Retinal pigment epithelial cell (primary cell): ENCODE results near the gene WNT7A.
"Not testable (repeated sequence)": the region's sequence is repeated elsewhere in the genome, so short reads cannot be mapped to it uniquely, and the experiment has no call there.

ENCODE experiments used
- DNase-seq: peaks from one replicate; pipeline ENCODE4 v3.0.0-alpha.2; 2010; ENCODE audit warnings: low read depth
- H3K4me3 ChIP-seq: 2 replicates; pipeline ENCODE4 v1.5.1; 2011; ENCODE audit warnings: mild to moderate bottlenecking, low read length, control low read depth, moderate library complexity
- CTCF ChIP-seq: conservative IDR thresholded peaks from 2 replicates; pipeline ENCODE4 v1.5.1; 2011; ENCODE audit warnings: low read depth, low read length, control low read depth, inconsistent platforms

WNT7A gene

GRCh38 chr3:13879946-13880810 is at the start of gene WNT7A:
TSS of gene WNT7A (minus strand) at chr3:13880071. CDS start at chr3:13879816, 255 bp downstream.
- TF ChIP-seq CTCF: no peak
- H3K4me3 ChIP-seq: no peak within 1 kb of the TSS
- DNase-seq: no peak

GRCh38 chr3:13928741-13929140 is 48.9 kb upstream of the WNT7A start:
- not testable (repeated sequence) for H3K4me3 ChIP-seq, DNase-seq

GRCh38 chr3:13927295-13927694 is 47.4 kb upstream of the WNT7A start:
- no peak overlapping the region for H3K4me3 ChIP-seq

GRCh38 chr3:13916375-13916774 is 36.5 kb upstream of the WNT7A start:
- no peak for DNase-seq
- no peak overlapping the region for H3K4me3 ChIP-seq
- no peak for TF ChIP-seq CTCF

More at GRCh38 chr3:13927295-13927694, 47.4 kb upstream of the WNT7A start:
- TF ChIP-seq CTCF: no peak
- DNase-seq: no peak

- TF ChIP-seq CTCF: no peak
- no peak for DNase-seq
- H3K4me3 ChIP-seq: no peak overlapping the region
These were observed 22.9 kb upstream of the WNT7A start for GRCh38 chr3:13902648-13903238.

- no peak for DNase-seq
- no peak overlapping the region for H3K4me3 ChIP-seq
- TF ChIP-seq CTCF: no peak
These were observed 22.2 kb upstream of the WNT7A start for GRCh38 chr3:13901935-13902584.

- TF ChIP-seq CTCF: no peak
- H3K4me3 ChIP-seq: no peak overlapping the region
These were observed 18.5 kb upstream of the WNT7A start for GRCh38 chr3:13898346-13898745.

More at GRCh38 chr3:13898346-13898745, 18.5 kb upstream of the WNT7A start:
- no peak for DNase-seq
